Measurements from ENCODE around the gene KCTD3.

Gene KCTD3

DNA sequence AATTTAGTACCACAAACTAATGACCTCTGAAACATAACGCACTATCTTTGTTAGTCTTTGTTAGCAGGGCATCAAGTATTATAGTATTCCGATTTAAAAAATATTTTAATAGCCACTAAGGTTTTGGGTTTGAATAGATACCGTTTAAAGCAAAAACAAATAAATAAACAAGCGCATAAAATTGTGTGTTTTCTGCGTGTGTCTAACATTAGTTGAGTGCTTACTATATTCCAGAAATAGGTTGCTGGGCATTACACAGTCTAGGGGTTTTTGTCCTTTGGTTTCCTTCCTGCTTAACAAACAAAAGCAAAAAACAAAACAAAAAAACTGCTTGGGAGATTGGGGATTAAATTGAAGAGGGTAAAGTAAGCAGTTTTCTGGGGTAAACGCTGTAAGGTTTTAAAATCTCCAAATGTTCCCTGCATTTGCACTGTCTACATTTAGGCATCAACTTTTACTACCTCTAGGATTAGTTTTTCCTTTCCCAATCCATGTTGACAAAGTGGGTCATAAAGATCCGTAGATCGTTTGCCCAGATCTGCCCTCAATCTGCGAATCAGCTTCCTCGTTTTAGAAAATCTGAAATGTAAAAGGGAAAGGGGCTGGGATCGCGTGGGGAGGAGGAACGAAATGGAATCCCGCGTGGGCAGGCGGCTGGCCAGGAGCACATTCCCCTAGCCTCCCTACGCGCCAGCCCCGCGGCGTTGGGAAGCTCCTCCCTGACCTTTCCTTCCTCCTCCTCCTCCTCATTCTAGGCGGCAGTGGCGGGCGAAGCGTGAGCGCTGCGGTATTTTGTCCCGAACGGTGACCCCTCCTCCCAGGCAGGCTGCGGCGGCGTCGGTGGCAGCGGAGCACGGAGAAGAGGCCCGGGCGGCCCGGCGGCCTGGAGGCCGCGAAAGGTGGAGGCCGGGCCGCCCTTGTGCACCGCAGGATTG lies at the start of gene KCTD3:
Gene KCTD3 (plus strand): TSS at position 749 of the 935 bp plus-strand sequence. CDS start 382 bp downstream, outside the sequence.
- DNase-seq: peak; percentile 19 to 40

DNA sequence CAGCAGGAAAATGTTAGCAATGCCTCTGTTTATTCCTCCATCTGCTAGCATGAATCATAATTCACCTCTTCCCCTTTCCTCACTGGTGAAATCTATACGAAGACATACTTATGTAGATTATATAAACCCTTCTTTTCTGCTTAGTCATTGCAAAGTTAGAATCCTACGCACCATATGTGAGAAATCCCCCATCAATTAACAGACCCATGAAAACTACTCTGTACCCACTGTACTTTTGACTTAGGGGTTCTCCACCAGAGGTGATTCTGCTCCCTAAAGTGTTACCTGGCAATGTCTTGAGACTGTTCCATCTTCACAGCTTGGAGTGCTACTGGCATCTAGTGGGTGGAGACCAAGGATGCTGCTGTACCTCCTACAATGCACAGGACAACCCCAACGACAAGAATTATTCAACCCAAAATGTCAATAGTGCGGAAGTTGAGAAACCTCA lies 49.6 kb upstream of the KCTD3 start:
- DNase-seq: no peak

GRCh38 chr1:215518594-215518993 lies 48.5 kb upstream of the KCTD3 start:
- no peak for DNase-seq

- no peak for DNase-seq
Measured at GRCh38 chr1:215521279-215521678, 45.8 kb upstream of the KCTD3 start.

DNA sequence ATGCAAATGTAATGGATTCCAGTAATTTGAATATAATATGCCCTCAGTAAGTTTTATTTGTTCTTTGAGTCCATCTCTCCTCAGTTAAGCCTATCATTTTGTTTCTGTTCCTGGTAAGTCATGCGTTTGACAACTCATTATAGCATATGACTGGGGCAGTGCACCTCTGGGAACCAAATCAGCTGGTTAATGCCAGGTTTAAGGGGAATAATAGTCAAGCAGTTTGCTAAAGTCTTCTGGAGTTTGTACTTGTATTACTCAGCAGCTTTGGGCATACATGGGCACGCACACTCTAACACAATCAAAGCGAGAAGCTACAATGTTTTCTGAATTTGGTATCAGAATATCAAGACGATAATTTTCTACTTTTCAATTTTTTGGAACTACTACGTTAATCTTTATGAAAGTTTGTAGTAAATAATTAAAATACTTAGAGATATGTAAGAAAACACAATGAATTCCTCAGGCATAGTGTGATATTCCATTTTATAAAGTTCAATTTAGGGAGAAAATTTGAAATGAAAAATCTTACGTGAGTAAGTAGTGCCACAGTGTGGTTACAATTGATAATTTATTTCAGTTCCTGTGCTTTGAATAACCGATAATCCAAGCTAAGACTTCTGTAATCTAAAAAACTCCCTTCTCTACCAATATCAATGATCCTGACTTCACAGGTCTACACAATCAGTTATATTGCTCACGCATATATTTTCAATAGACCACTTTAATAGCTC lies 43.8 kb upstream of the KCTD3 start:
- no peak for DNase-seq

DNA sequence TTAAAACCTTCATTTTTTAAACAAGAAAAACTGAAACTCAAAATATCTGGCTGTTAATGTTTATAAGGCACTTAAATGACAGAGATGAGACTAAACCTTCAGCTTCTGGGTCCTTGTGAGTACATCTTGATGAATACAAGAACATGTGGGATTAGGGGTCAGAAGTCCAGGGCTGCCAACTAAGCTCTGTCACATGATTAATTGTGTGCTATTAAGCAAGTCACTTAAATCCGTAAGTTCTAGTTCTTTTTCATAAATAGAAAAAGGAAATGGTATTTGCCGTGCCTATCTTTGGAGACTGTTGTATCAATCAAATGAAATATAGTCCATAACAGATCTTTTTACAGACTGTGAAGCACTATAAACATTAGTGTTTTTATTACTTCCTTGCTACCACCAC lies 43.2 kb upstream of the KCTD3 start:
- no peak for DNase-seq

DNA sequence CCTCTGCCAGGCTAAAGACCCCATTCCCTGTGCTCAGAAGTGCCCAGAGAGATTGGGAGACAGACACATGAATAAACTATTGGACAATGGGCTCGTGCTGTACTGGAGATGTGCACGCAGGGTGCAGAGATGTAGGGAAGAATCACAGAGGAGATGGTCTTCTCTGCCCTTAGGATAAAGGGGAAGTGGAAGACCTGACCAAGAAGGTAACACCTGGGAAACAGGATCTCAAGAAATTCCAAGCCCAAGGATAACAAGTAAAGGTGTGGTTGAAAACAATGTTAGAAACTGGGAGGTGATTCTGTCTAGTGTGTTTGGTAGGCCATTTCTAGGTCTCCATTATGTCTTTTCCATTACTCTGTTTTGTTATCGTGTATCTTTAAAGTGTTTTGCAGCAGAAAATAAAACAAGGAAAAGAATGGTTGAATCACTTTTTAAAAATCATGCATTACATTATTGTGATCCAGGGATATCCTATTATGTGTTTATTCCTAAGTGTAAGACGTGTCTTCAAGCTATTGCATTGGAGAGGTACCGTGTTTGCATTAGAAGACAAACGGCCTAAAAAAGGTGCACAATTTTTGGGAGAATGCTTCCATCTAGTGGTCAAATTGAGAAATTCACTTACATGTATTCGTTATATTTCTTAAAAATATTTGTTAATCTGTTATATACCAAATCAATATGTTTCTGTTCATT lies 40.8 kb upstream of the KCTD3 start:
- no peak for DNase-seq

GRCh38 chr1:215526846-215527151 lies 40.3 kb upstream of the KCTD3 start:
- no peak for DNase-seq

- no peak for DNase-seq
Measured at GRCh38 chr1:215529111-215529510, 38.0 kb upstream of the KCTD3 start.

DNA sequence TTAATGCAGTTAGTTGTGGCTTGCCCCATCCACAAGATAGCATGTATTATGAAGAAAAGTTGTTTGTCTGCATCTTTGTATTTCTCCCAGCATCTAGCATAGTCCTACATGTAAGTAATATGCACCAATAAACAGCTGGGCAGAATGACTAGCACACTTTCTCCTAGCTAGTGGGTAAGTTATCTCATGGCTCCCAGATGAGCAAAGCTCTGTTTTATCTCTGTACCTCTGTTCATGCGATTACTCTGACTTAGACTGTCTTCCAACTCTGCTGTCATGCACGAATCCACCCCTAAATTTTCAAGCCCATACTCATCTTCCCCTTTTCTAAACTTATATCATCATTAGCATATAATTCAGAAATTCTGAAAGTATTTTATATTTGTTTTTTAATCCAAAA lies 37.5 kb upstream of the KCTD3 start:
- no peak for DNase-seq

DNA sequence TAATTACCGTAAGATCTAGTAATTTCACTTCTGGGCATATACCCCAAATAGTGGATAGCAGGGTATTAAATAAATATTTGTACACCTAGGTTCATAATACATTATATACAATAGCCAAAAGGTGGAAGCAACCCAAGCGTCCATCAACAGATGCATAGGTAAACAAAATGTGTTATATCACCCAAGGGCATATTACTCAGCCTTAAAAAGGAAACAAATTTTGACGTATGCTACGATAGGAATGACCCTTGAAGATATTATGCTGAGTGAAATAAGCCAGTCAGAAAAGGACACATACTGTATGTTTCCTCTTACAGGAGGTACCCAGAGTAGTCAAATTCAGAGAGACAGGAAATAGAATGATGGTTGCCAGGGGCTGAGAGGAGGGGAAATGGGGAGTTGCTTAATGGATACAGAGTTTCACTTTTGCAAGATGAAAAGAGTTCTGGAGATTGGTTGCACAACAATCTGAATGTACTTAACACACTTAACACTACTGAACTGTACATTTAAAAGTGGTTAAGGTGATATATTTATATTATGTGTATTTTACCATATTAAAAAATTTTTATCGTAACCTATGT lies 36.6 kb upstream of the KCTD3 start:
- DNase-seq: no peak

- DNase-seq: no peak
Measured at GRCh38 chr1:215539803-215540570, 27.1 kb upstream of the KCTD3 start.

GRCh38 chr1:215542301-215542700 lies 24.8 kb upstream of the KCTD3 start:
- DNase-seq: no peak

GRCh38 chr1:215543191-215543606 lies 23.9 kb upstream of the KCTD3 start:
- no peak for DNase-seq

- DNase-seq: no peak
Measured at GRCh38 chr1:215543806-215544205, 23.3 kb upstream of the KCTD3 start.

- no peak for DNase-seq
Measured at GRCh38 chr1:215544566-215544965, 22.5 kb upstream of the KCTD3 start.

DNA sequence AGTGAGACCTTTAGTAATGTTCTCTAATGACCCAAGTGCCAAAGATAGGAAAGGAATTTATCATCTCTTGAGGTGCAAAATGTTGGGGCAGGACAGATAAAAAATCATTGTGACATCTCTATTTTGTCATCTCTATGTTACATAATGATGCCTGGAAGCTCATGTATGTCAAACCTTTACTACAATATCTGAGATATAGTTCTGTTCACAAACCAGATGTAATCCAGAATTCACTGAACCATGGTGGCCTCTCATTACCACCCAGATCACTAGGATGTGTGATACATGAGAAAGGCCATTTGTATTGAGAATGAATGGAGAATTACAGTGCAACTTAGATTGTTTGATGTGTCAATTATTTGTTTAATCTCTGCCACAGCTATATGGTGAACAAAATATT lies 22.0 kb upstream of the KCTD3 start:
- no peak for DNase-seq

DNA sequence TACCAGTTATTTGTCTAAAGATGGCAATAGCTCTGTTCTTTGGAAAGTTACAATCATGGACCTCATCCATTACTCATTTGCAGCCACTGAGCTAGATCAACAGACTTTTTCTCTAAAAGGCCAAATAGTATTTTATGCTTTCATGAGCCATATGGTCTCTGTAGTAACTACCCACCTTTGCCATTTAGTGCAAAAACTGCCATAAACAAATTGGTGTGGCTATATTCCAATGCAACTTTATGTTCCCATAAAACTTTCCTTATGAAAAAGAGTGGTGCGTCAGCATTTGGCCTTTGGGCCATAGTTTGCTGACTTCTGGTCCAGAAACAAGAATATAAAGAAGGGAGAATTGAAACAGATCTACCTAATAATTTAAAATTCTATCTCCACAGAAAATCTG lies 20.1 kb upstream of the KCTD3 start:
- no peak for DNase-seq

GRCh38 chr1:215551806-215552205 lies 15.3 kb upstream of the KCTD3 start:
- no peak for DNase-seq

DNA sequence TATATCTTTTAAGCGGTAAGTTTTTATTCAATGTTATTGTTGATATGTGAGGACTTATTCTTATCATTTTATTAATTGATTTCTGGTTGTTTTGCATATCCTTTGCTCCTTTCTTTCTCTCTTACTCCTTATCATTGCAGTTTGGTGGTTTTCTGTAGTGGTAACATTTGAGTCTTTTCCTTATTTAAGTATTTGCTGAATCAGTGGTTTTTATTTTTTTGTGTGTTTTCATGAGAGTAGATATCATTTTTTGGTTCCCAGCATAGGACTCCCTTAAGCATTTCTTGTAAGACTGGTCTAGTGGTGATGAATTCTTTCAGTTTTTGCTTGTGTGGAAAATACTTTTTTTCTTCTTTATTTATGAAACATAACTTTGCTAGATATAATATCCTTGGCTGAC lies 12.2 kb upstream of the KCTD3 start:
- DNase-seq: no peak

- no peak for DNase-seq
Measured at GRCh38 chr1:215555531-215555930, 11.6 kb upstream of the KCTD3 start.

DNA sequence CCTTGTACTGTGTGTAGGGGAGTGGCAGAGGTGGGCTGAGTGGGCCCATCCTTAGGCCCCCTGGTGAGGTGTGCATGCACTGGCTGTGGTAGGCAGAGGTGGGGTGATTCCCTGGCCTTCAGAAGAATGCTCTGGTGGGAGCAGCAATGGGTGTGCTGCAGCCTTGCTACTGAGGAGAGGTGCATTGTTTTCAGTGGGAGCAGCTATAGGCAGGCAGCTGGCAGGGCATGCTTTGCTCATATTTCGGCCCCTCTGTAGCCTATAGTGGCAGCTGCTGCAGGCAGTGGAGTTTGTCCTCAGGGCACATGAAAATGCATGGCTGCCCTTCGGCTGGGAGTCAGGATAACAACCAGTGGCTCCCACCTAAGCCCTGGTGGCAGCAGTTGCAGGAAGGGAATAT lies 10.1 kb upstream of the KCTD3 start:
- no peak for DNase-seq

All from stimulated activated CD4-positive, alpha-beta T cell treated with anti-CD3 and anti-CD28 coated beads, Interleukin-2, amount 100 ng/mL, for 48 hours (primary cell).